A549 treated with AZD9567 at 1 μM for 4 hours (cell line): ENCODE measurements around the gene SKIL. TPM values are rescaled to one million over a fixed set of nuclear protein-coding genes. Genes with fewer than 3 reads are reported as not detected.

Experiments
- total RNA-seq: library from RNA; stranded (reverse); fragments of 200-300 nt; extraction: Qiagen RNA extraction; gene quantifications from 5 replicates; pipeline ENCODE4 v1.2.3, GENCODE V29; 2022; ENCODE audit not compliant: insufficient read depth

Gene SKIL
- total RNA-seq: 19.8 to 28.1 TPM (median 26.9 TPM) in 5 replicates

GRCh38 chr3:170357176-170358041 is at the start of gene SKIL:
Gene SKIL, plus strand, starts transcription at chr3:170357715. Its CDS starts 2,617 bp downstream, at chr3:170360332.

GRCh38 chr3:170418422-170419398 is 61.2 kb downstream of the SKIL start, which contains the start of gene CLDN11:
Gene CLDN11, plus strand, starts transcription at chr3:170418868. Its CDS starts 199 bp downstream, at chr3:170419067.

Other genes with a start within 250 kb of the SKIL start
- 11.2 to 21.0 TPM (median 15.5 TPM) in 5 replicates for gene PHC3, start 176.0 kb upstream of the SKIL start, total RNA-seq
- gene PRKCI, start 135.3 kb upstream of the SKIL start, total RNA-seq: 14.6 to 25.8 TPM (median 17.2 TPM) in 5 replicates
- 0.15 to 0.21 TPM (median 0.17 TPM) in 4 of 5 replicates, not detected in the other for gene CLDN11, start 61.2 kb downstream of the SKIL start, total RNA-seq
- gene SLC7A14, start 228.4 kb downstream of the SKIL start, total RNA-seq: not detected in 5 replicates